Measurements from ENCODE around the gene MELTF.
A peak's percentile ranks its signal among the peaks of the same experiment; 100 is the strongest.

Gene MELTF

GRCh38 chr3:197008436-197009209 is 21.0 kb downstream of the MELTF start:
- no peak for DNase-seq

DNA sequence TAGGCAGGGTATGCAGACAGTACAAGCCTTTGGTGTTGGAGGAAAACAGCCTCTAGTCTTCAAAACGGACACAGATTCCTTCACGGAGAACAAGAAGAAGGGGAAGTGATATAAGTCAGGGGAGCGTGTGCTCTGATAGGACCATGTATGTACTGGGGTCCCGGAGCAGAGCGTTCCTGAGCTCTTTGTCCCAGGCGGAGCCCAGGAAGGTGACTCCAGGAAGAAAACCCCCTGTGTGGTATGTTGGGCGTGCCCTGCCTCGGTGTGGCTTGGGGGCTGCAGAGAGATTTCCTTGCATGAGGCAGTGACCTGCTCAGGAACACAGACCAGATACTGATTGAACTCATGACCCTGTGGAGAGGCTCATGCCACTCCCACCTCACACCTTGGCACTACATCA is 21.7 kb downstream of the MELTF start:
- no peak for DNase-seq

DNA sequence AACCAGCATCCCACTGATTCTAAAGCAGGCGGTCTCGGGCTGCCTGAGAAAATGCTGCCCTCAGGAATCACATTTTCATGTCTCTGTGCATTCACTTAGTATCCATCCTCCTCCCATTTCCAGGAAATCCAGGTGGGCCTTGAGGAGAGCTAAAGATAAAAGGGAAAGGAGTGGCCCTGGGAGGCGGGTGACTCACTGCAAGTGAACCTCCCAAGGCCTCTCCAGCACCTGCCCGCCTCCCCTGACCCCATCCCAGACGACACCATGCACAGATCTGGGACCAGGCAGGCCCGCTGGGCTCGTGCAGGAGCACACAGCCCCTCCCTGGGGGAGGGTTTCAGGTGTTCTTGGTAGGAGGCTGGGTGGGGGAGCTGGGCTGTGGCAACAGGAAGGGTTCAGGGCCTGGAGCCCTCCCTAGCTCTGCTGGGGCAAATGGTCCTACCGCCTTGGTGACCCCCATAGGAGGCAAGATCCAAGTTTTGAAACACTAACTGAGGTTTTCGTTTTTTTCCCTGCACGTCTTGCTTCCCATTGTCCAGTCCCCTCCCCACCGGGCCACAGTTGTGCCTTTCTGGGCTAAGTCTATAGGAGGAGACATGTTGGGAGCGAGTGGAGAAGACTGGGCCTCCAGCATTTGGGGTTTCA is 22.2 kb downstream of the MELTF start:
- peak; percentile 41 for DNase-seq

DNA sequence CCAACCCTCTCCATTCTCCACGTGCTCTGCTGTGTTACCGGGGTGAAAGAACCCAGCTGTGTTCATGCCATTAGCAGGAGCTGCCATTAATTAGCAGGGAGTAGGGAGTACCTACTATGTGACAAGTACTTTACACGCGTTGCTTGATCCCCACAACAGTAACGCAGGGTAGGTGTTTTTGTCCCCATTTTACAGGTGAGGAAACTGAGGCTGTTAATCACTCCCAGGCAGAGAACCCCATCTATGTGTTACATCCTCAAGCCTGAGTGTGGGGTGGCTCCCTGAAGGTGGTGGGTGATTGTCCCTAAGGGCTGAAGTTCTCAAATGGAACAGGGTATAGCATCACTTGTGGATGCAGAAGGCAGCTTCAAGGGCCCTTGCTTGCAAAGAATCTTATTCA is 22.8 kb downstream of the MELTF start:
- no peak for DNase-seq

DNA sequence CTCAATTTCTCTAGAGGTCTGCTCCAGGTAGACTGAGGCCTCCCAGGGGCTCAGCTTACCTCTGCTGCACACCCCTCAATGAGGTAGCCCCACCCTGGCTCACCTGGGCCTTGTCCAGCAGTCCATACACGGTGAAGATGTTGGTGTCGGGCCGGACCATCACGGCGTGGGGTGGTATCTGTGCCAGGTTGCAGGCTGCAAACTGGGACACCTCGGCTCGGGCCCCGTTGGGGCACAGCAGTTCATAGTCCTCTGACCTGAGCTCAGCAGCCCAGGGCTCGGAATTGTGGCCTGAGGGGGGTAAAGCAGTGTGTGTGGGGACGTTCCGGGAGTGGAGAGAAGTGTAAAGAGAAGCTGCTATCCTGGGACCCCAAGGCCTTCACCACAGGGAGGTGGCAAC is 23.2 kb downstream of the MELTF start:
- DNase-seq, result no peak

DNA sequence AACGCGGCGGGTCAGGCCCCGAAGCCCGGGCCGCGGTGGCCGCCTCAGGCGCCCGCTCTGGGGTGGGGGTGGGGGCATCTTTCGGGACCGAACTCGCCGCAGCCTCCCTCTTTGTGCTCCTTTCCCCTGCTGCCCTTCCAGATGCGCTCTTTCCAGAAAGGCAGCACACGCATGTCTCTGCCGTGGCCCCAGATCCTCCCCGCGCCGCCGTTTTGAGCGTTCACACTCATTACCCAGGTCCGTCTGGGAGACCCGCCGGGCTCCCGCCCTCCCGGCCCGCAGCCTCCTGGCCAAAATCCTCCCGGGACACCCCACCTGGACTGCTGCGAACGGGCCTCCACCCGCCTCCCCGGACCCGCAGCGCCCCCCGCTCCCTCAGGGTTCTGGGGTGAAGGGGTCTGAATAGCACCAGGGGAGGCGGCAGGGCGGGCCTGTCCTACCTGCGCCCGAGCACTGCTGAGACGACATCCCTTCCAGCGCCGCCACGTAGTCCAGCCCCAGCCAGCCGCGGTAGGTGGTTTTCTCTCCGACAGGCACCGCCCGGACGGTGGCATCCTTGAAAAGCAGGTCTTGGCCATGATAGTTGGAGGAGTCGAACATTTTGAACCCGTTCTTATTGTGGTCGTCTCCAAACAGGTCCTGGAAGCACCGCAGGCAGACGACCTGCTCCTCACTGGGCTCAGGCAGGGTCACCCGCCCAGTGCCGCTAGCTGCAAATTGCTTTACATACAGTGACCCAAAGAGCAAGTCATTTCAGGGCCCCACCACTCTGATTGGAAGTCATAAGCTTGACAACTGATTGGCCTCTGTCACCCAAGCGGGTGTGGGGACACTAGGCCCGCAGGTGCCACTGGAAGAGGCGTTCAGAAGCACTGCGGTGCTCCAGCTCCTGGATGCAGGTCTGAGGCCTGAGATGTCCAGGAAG is 25.9 kb downstream of the MELTF start:
- peak; percentile 76 for DNase-seq

DNA sequence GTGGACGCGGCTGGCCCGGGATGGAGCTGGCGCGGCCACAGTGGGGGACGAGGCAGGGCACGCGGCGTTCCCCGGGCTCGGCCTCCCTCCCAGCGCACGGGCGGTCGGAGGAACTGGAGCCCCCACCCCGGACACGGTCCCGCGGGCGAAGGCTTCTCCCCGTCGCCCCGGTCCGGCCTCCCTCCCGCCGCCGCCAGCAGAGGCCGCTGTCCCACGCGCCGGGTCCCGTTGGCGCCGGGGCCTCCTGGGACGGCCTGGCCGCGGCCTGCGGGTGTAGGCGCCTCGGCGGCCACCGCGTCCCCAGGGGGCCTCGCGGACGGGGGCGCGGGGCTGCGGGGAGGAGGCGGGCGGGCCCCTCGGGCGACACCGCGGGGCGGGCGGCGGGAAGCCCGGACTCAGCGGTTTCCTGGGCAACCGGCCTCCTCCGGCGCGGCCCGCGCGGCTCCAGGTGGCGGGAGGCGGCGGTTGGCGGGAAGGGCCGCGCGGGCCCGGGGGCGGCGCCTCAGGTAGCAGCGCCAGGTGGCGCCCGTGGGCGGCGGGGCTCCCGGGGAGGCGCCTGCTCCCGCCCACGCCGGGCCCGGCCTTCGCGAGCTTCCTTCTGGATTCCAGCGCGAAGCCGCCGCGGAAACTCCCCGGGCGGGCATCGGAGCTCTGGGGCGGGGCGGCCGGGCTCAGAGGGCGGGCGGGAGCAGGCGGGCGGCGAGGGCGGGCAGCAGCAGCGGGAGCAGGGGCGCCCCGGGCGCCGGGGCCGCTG is 26.7 kb downstream of the MELTF start:
- DNase-seq, result peak; percentile 93

GRCh38 chr3:197001972-197002700 is 27.5 kb downstream of the MELTF start:
- DNase-seq, result peak; percentile 57

- peak; percentile 48 for DNase-seq
Measured at GRCh38 chr3:197001106-197001971, 28.3 kb downstream of the MELTF start.

GRCh38 chr3:197000211-197000610 is 29.4 kb downstream of the MELTF start:
- DNase-seq, result peak; percentile 22

GRCh38 chr3:196998966-196999760 is 30.5 kb downstream of the MELTF start:
- DNase-seq, result no peak

GRCh38 chr3:196997311-196997710 is 32.3 kb downstream of the MELTF start:
- DNase-seq, result no peak

DNA sequence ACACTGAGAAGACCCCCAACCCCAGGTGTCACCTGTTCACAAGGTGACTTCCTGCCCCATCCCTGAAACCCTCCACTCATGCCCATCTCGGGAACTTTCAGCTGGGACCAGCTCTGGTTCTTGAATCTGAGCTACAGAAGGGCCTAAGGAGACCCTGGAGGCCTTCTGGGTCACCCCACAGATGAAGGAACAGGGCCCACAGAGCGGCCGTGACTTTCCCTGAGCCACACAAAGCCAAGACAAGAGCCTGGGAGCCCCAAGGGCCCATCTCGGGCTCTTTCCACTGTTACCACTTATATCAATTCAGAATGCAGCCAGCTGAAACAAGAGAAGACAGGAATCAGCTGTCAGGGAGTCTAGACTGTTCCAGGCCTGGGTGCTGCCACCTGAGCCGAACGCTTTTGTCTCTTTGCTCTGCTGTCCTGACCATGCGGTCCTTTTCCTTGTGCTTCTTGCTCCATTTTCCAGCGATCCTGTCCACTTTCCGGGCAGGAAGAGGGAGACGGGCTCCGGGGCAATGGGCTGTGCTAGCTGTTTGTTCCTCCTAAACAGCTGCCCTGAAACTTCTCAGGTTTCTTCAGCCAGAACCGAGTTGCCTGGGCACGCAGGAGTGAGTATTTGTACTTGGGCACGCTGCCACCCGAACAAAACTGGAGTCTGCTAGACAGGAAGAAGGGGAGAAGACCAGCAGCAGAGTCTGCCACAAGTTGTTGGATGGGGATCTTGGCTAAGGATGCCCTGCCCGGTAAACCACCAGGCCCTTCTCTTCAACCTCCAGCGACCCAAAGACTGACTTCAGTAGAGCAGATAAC is 33.0 kb downstream of the MELTF start:
- DNase-seq, result peak; percentile 59

DNA sequence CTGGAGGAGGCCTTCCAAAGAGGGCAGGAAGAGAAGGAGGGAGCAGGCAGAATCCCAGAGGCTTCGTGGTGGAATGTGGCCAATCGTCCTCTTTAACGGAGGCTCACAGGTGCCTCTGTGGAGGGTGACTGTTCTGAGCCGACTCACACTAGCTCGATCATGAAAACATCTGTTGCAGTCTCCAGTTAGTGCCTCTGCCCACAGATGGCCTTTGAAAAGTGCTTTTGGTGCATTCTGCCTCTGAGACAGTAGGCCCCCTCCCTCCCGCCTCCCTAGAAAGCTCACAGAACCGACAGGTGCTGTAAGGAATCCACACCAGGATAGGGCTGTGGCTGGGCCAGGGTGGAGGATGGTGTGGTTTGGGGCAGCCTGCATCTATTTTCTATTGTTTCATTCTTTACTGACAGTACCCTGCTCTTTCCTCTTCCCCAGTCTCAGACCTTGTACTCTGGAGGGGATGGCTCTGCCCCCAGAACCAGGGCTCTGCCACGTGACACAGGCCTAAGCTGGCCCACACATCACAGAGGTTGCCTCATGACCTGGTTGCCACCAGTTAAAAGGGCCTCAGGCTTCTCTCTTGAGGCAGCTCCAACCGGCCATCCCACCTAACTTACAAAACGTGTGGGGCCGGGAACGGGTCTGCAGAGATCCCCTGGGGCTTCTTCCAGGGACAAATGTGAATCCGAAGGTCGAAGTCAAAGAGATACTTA is 33.8 kb downstream of the MELTF start:
- peak; percentile 34 for DNase-seq

GRCh38 chr3:196995027-196995426 is 34.6 kb downstream of the MELTF start:
- DNase-seq, result no peak

GRCh38 chr3:196994056-196994455 is 35.6 kb downstream of the MELTF start:
- DNase-seq, result no peak

DNA sequence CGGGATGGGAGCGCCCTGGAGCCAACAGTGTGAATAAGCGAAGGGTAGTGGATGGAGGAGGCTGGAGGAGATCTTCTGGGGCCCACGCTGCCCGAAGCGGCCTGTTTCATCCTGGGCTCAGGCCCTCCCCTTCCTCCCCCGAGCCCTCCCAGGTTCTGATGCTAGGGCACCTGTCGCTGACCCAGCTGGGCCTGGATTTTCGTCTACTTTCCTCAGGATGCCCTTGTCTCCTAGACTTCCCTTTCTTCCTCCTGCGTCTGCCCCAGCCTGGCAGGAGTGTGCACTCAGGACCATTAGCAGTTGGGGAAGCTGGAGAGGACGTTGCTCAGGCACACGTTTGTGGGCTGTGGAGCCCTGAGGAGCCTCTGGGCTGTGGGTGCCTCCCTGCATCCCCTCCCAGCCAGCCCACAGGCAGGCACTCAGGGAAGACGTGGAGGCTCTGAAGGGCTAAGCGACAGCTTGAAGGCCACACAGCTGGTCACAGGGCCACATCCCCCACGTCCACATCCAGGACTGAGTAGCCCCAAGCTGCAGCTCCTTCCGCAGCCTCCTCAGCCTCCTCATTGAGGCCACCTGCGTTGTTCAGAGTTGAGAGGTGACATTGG is 37.1 kb downstream of the MELTF start:
- DNase-seq, result no peak

All from DMS53 (cell line).